ENCODE measurements around the gene NMNAT2. TPM values are rescaled to one million over a fixed set of nuclear protein-coding genes. Genes with fewer than 3 reads are reported as not detected.

Gene NMNAT2
- total and polyA plus RNA-seq, 2 of the 4 experiments (the other 2 are of a cell fraction) = 0.36 to 2.4 TPM

DNA sequence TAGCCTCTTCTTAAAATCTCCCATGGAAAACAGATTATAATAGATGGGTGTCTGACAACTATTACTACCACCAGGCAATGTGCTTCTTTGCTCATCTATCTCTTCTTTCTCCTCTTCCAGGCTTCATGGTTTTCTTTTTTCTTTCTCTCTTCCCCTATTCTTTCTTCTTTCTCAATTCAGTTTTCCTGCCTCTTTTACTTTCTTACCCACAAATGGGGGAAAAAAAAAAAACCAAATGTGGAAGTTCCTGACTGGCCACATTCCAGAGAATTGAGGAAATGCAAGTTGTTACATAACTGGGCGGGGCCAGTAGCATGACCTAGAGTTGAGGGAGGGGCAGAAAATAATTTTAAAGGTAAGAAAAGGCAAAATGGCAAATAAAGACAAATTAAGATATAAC, 43.2 kb upstream of the NMNAT2 start:
- H3K36me3 ChIP-seq (ENCODE audit: control insufficient read depth, insufficient read depth, low read length) = no peaks in the 10 kb centered on the region
- no peak overlapping the region for H2AFZ ChIP-seq (replicated peaks; ENCODE audit: low read length, poor library complexity)
- no peak overlapping the region for H3K4ac ChIP-seq (ENCODE audit: low read depth, low read length)
- no peak overlapping the region for H3K56ac ChIP-seq (ENCODE audit: extremely low read depth, insufficient read depth, low read length)
- H4K8ac ChIP-seq (ENCODE audit: low read depth in 2 of 2, low read length in 2 of 2) = no peak overlapping the region
- no peak for DNase-seq
- H2BK15ac ChIP-seq (ENCODE audit: low read depth, low read length) = no peak overlapping the region
- H2BK5ac ChIP-seq (ENCODE audit: low read depth, low read length, poor library complexity, severe bottlenecking) = no peak overlapping the region
- H3K9me3 ChIP-seq (ENCODE audit: control insufficient read depth, insufficient read depth, low read length) = no peaks in the 10 kb centered on the region
- no peak overlapping the region for H3K18ac ChIP-seq (ENCODE audit: low read depth, low read length)
- no peak overlapping the region for H3K14ac ChIP-seq (replicated peaks; ENCODE audit: low read depth, low read length)
- BruUV-seq (replicated peaks) = no TSS peak
- H3K27me3 ChIP-seq (ENCODE audit: control insufficient read depth, insufficient read depth, low read length) = peaks cover 23% of the 10 kb centered on the region
- no peak overlapping the region for H3K4me2 ChIP-seq (ENCODE audit: low read depth, low read length)
- ChIA-PET CTCF (no interaction called here), POLR2A (ENCODE audit: unreplicated experiment) (no interaction called here)
- no peaks in the 10 kb centered on the region for H3K9me1 ChIP-seq (ENCODE audit: insufficient read depth, low read length)
- no peaks in the 10 kb centered on the region for H3K79me1 ChIP-seq (ENCODE audit: low read depth in 1 of 2, low read length in 2 of 2)
- no peak overlapping the region for H4K5ac ChIP-seq (ENCODE audit: low read depth, low read length)
- no peak overlapping the region for H2BK120ac ChIP-seq (ENCODE audit: low read depth, low read length)
- in situ Hi-C loops (cut with MboI; ENCODE audit: low sequenced_read_pairs) (no loop called here), dilution Hi-C loops (cut with HindIII; ENCODE audit: low sequenced_read_pairs, unreplicated experiment) (no loop called here), intact Hi-C loops (cut with micrococcal nuclease) (no loop called here)
- no peak overlapping the region for H3K4me3 ChIP-seq (ENCODE audit: insufficient read depth, low read depth, low read length)
- no peak overlapping the region for H3K27ac ChIP-seq (ENCODE audit: insufficient read depth, low read length)
- no peaks in the 10 kb centered on the region for H3K4me1 ChIP-seq (ENCODE audit: control insufficient read depth, insufficient read depth, low read length)
- H2BK20ac ChIP-seq (ENCODE audit: low read depth, low read length) = no peak overlapping the region
- no peaks in the 10 kb centered on the region for H4K20me1 ChIP-seq (ENCODE audit: insufficient read depth, low read length)
- no peak overlapping the region for H2AK5ac ChIP-seq (ENCODE audit: low read depth, low read length)
- no peak for ATAC-seq (ENCODE audit: low read depth)
- no peak overlapping the region for H3K23ac ChIP-seq (ENCODE audit: low read depth, low read length)
- TF ChIP-seq RFX5 (IDR thresholded peaks at IDR 0.05; ENCODE audit: low read depth, low read length) = no peak
- no peak for TF ChIP-seq ELK1 (IDR thresholded peaks at IDR 0.05; ENCODE audit: borderline replicate concordance, low read depth, low read length)
- no CpG with 5 or more reads among the region's 1 CpG for WGBS, 2 experiments (ENCODE audit: extremely low coverage in 2 of 2, insufficient read length in 1 of 2)
- H3K9ac ChIP-seq (ENCODE audit: low read depth, low read length) = no peak overlapping the region
- no peak overlapping the region for H2AK9ac ChIP-seq (replicated peaks; ENCODE audit: low read depth, low read length, poor library complexity)
- no peak overlapping the region for H4K91ac ChIP-seq (ENCODE audit: insufficient read depth, low read depth, low read length)

Data from IMR-90 (cell line).